HCEC 1CT (cell line): ENCODE data around the gene ATP6V1B1.

Experiments
- DNase-seq: peaks from one replicate; pipeline ENCODE4 v3.0.0-alpha.2; 2017

ATP6V1B1 gene

GRCh38 chr2:70902067-70902442 lies 33.6 kb upstream of the ATP6V1B1 start:
- DNase-seq: no peak

- DNase-seq: no peak
Observed at GRCh38 chr2:70902579-70902978, 33.1 kb upstream of the ATP6V1B1 start.

- DNase-seq: no peak
Observed at GRCh38 chr2:70903171-70903570, 32.5 kb upstream of the ATP6V1B1 start.

GRCh38 chr2:70903641-70904340 lies 31.9 kb upstream of the ATP6V1B1 start:
- DNase-seq: no peak

GRCh38 chr2:70904371-70905216 lies 31.1 kb upstream of the ATP6V1B1 start:
- no peak for DNase-seq

- DNase-seq: no peak
Observed at GRCh38 chr2:70905443-70906421, 30.0 kb upstream of the ATP6V1B1 start.

- DNase-seq: no peak
Observed at GRCh38 chr2:70906439-70907005, 29.2 kb upstream of the ATP6V1B1 start.

- no peak for DNase-seq
Observed at GRCh38 chr2:70907130-70908057, 28.3 kb upstream of the ATP6V1B1 start.

- DNase-seq: no peak
Observed at GRCh38 chr2:70916291-70916690, 19.4 kb upstream of the ATP6V1B1 start.

- DNase-seq: no peak
Observed at GRCh38 chr2:70918016-70918415, 17.7 kb upstream of the ATP6V1B1 start.

- DNase-seq: peak; percentile 62
Observed at GRCh38 chr2:70919672-70920366, 15.9 kb upstream of the ATP6V1B1 start.

GRCh38 chr2:70920367-70920715 lies 15.4 kb upstream of the ATP6V1B1 start:
- no peak for DNase-seq

- DNase-seq: no peak
Observed at GRCh38 chr2:70921031-70921430, 14.7 kb upstream of the ATP6V1B1 start.

GRCh38 chr2:70921839-70922234 lies 13.9 kb upstream of the ATP6V1B1 start:
- peak; percentile 18 for DNase-seq

- no peak for DNase-seq
Observed at GRCh38 chr2:70922235-70923234, 13.2 kb upstream of the ATP6V1B1 start.

- DNase-seq: no peak
Observed at GRCh38 chr2:70923378-70924015, 12.2 kb upstream of the ATP6V1B1 start.

- no peak for DNase-seq
Observed at GRCh38 chr2:70926042-70926441, 9.7 kb upstream of the ATP6V1B1 start.

GRCh38 chr2:70927138-70927537 lies 8.6 kb upstream of the ATP6V1B1 start:
- DNase-seq: no peak

- no peak for DNase-seq
Observed at GRCh38 chr2:70927641-70928040, 8.1 kb upstream of the ATP6V1B1 start.
